ENCODE results near the gene POGZ.

DNA sequence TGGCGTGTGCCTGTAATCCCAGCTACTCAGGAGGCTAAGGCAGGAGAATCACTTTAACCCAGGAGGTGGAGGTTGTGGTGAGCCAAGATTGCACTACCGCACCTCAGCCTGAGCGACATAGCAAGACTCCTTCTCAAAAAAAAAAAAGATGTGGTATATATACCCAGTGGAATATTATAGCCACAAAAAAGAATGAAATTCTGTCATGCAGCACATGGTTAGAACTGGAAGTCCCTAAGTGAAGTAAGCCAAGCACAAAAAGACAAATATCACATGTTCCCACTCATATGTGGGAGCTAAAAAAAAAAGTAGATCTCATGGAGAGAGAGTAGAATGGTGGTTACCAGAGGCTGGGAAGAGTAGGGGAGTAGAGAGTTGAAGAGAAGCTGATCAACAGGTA lies 41.2 kb downstream of the POGZ start:
- TF ChIP-seq, protein P1, sequence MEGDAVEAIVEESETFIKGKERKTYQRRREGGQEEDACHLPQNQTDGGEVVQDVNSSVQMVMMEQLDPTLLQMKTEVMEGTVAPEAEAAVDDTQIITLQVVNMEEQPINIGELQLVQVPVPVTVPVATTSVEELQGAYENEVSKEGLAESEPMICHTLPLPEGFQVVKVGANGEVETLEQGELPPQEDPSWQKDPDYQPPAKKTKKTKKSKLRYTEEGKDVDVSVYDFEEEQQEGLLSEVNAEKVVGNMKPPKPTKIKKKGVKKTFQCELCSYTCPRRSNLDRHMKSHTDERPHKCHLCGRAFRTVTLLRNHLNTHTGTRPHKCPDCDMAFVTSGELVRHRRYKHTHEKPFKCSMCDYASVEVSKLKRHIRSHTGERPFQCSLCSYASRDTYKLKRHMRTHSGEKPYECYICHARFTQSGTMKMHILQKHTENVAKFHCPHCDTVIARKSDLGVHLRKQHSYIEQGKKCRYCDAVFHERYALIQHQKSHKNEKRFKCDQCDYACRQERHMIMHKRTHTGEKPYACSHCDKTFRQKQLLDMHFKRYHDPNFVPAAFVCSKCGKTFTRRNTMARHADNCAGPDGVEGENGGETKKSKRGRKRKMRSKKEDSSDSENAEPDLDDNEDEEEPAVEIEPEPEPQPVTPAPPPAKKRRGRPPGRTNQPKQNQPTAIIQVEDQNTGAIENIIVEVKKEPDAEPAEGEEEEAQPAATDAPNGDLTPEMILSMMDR (IDR thresholded peaks at IDR 0.05): no peak
- TF ChIP-seq EP300 (IDR thresholded peaks at IDR 0.05; ENCODE audit: low read depth): no peak
- no peak for TF ChIP-seq POLR2A (IDR thresholded peaks at IDR 0.05)
- TF ChIP-seq POLR2AphosphoS5 (IDR thresholded peaks at IDR 0.05): no peak
